A673 (cell line): ENCODE data around the gene SORCS3. TPM values are rescaled to one million over a fixed set of nuclear protein-coding genes. Genes with fewer than 3 reads are reported as not detected.

Experiments
- BruUV-seq: library from RNA; stranded (reverse); fragments of 400-500 nt; replicated peaks from 2 replicates; lab custom pipeline; 2021; lab: Mats Ljungman, UMichigan
- CTCF ChIA-PET: fragments of 300-600 bp; sonication (Branson Sonifier 250); formaldehyde crosslinking; loops from one replicate; lab custom pipeline; 2022; ENCODE audit warnings: antibody characterized with exemption; lab: Charles Lee
- POLR2A ChIA-PET: fragments of 300-600 bp; sonication (Branson Sonifier 250); formaldehyde crosslinking; loops from one replicate; lab custom pipeline; 2022; ENCODE audit warnings: antibody characterized with exemption; ENCODE audit not compliant: low non-redundant PET; lab: Charles Lee
- DNase-seq: peaks from one replicate; pipeline ENCODE4 v3.0.0-alpha.2; 2015; ENCODE audit warnings: low spot score
- H3K27ac ChIP-seq: fragments of 200-600 bp; sonication (generic); 2 replicates; pipeline ENCODE4 v1.5.1; 2016; ENCODE audit warnings: mixed run types, low read depth, mild to moderate bottlenecking, mixed read lengths, antibody characterized with exemption, low read length; ENCODE audit not compliant: poor library complexity, severe bottlenecking
- H3K27me3 ChIP-seq: fragments of 200-600 bp; sonication (generic); replicated peaks from 2 replicates; pipeline ENCODE4 v1.6.1; 2017; ENCODE audit warnings: mixed run types, low read depth, mild to moderate bottlenecking, mixed read lengths, antibody characterized with exemption, low read length; ENCODE audit not compliant: insufficient read depth, poor library complexity
- H3K36me3 ChIP-seq: fragments of 200-600 bp; sonication (generic); 2 replicates; pipeline ENCODE4 v1.6.1; 2016; ENCODE audit warnings: mixed run types, mild to moderate bottlenecking, mixed read lengths, antibody characterized with exemption, low read length; ENCODE audit not compliant: insufficient read depth, poor library complexity, severe bottlenecking
- H3K4me1 ChIP-seq: fragments of 200-600 bp; sonication (generic); 2 replicates; pipeline ENCODE4 v1.6.1; 2017; ENCODE audit warnings: mixed run types, mild to moderate bottlenecking, mixed read lengths, antibody characterized with exemption, low read length; ENCODE audit not compliant: insufficient read depth, poor library complexity, severe bottlenecking
- H3K4me3 ChIP-seq: fragments of 200-600 bp; sonication (generic); 2 replicates; pipeline ENCODE4 v1.5.1; 2016; ENCODE audit warnings: low read depth, mixed run types, mild to moderate bottlenecking, mixed read lengths, low read length; ENCODE audit not compliant: poor library complexity, severe bottlenecking
- H3K9me3 ChIP-seq: fragments of 200-600 bp; sonication (generic); 2 replicates; pipeline ENCODE4 v1.6.1; 2016; ENCODE audit warnings: mixed run types, low read depth, mild to moderate bottlenecking, mixed read lengths, antibody characterized with exemption, low read length; ENCODE audit not compliant: poor library complexity, severe bottlenecking
- EZH2 ChIP-seq: fragments of 200-600 bp; sonication (generic); IDR thresholded peaks from 2 replicates; pipeline ENCODE4 v1.6.1; 2017; ENCODE audit warnings: borderline replicate concordance, low read depth, mild to moderate bottlenecking, mixed read lengths, antibody characterized with exemption, low read length; ENCODE audit not compliant: poor library complexity, severe bottlenecking
- intact Hi-C: fragments of 100-400 bp; cut with micrococcal nuclease; formaldehyde crosslinking; loops from one replicate; pipeline ENCODE4 v1.10.0; 2022; ENCODE audit not compliant: unreplicated experiment
- total RNA-seq: library from RNA; stranded (reverse); gene quantifications from 2 replicates; pipeline ENCODE4 v1.2.3, GENCODE V29; 2021
- TF ChIP-seq, protein P1 (sequence below): fragments of 300-800, 200-600 bp; sonication (generic); conservative IDR thresholded peaks from 2 replicates; pipeline ENCODE4 v1.5.1; 2017; ENCODE audit warnings: low read depth, mild to moderate bottlenecking, antibody characterized with exemption, low read length, moderate library complexity, mixed read lengths

SORCS3 gene
- total RNA-seq, 1 experiment from 2014 or later = not detected

DNA sequence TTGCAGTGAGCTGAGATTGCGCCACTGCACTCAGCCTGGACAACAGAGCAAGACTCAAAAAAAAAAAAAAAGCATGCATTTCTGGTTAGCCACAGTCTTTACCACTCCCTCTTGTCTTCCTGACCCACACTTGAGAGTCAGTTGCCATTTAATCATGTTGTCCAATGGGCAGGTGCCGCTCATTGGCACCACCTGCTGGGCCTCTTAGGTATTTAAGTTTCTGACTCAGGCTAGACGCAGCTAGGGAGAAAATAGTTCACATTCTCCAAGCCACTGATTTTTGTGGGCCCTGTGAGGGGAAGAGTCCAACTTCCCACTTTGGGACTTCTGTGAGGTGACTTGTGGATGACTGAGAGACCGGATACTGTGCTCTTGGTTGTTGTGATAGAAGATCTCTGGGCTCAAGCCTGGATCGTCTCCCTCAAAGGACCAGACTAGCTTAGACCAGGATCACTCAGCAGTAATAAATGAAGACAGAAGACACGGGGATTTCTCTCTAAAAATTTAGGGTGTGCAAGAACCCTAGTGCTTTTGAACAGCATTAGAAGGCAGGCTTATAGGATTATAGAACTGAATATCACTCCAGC, 26.8 kb upstream of the SORCS3 start:
- POLR2A ChIA-PET = no interaction called here
- H3K27me3 ChIP-seq = peaks cover 6% of the 10 kb centered on the region
- TF ChIP-seq, protein P1, sequence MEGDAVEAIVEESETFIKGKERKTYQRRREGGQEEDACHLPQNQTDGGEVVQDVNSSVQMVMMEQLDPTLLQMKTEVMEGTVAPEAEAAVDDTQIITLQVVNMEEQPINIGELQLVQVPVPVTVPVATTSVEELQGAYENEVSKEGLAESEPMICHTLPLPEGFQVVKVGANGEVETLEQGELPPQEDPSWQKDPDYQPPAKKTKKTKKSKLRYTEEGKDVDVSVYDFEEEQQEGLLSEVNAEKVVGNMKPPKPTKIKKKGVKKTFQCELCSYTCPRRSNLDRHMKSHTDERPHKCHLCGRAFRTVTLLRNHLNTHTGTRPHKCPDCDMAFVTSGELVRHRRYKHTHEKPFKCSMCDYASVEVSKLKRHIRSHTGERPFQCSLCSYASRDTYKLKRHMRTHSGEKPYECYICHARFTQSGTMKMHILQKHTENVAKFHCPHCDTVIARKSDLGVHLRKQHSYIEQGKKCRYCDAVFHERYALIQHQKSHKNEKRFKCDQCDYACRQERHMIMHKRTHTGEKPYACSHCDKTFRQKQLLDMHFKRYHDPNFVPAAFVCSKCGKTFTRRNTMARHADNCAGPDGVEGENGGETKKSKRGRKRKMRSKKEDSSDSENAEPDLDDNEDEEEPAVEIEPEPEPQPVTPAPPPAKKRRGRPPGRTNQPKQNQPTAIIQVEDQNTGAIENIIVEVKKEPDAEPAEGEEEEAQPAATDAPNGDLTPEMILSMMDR = peak; percentile 69
- TF ChIP-seq EZH2 = no peak
- peak; percentile 56 for DNase-seq
- H3K4me1 ChIP-seq = no peaks in the 10 kb centered on the region
- no peak overlapping the region for H3K4me3 ChIP-seq
- no peak overlapping the region for H3K27ac ChIP-seq
- H3K36me3 ChIP-seq = no peaks in the 10 kb centered on the region
- intact Hi-C loops = loop anchor here (1.0 to 2.0 kb wide), 2 partner anchors 34 to 208 kb away; no protein-coding TSS in a partner anchor
- peaks cover 6% of the 10 kb centered on the region for H3K9me3 ChIP-seq
- CTCF ChIA-PET = interaction anchor here (0.7 to 1.1 kb wide), 5 partner anchors 25 to 348 kb away, joined by 3 to 6 read pairs (median 3); no protein-coding TSS in a partner anchor
- no TSS peak for BruUV-seq

DNA sequence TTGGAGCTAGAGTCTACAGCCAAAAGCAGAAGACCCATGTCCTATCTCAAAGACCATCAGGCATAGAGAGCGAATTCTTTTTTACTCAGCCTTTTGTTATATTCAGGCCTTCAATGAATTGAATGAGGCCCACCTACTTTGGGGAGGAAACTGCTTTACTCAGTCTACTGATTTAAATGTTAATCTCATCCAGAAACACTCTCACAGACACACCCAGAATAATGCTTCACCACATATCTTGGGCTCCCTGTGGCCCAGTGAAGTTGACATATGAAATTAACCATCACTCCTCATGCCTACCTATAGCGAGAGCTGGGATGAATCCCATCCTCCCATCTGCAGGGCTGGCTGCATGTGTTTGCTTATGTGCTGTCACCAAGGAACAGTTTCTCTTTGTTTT, 26.0 kb upstream of the SORCS3 start:
- Histone ChIP-seq H3K9me3 (peaks cover 3% of the 10 kb centered on the region), H3K36me3 (no peaks in the 10 kb centered on the region), H3K27ac (no peak overlapping the region), H3K4me3 (no peak overlapping the region), H3K27me3 (peaks cover 9% of the 10 kb centered on the region), H3K4me1 (no peaks in the 10 kb centered on the region)
- ChIA-PET POLR2A (no interaction called here), CTCF (interaction anchor here (0.6 to 1.1 kb wide), 3 partner anchors 33 to 1079 kb away, joined by 3 to 5 read pairs (median 3); no protein-coding TSS in a partner anchor)
- BruUV-seq = no TSS peak
- TF ChIP-seq, protein P1 = no peak
- no peak for TF ChIP-seq EZH2
- intact Hi-C loops = loop anchor here (2.0 kb wide), 1 partner anchor 208 kb away; no protein-coding TSS in a partner anchor
- no peak for DNase-seq

DNA sequence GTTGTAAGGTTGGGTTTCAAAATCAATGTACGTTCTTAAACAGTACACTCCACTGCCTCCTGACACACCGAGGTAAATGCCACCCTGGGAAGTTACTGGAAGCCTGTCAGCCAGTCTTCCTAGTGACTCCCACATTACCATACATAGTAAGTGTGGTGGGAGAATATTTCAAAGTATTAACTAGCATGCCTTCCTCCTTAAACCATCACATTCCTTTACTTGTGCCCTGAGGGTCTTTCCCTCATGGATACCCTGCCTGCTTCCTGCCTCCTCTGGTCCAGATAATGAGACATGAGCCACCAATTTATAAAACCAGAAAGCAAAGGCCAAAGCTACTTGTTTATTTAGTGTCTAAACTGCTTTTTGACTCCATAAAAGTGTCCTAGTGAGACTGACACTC, 23.3 kb upstream of the SORCS3 start:
- Histone ChIP-seq H3K27me3 (peaks cover 24% of the 10 kb centered on the region), H3K36me3 (no peaks in the 10 kb centered on the region), H3K9me3 (no peaks in the 10 kb centered on the region), H3K4me3 (no peak overlapping the region), H3K4me1 (no peaks in the 10 kb centered on the region), H3K27ac (no peak overlapping the region)
- POLR2A ChIA-PET = no interaction called here
- CTCF ChIA-PET = no interaction called here
- intact Hi-C loops = no loop called here
- no peak for DNase-seq
- TF ChIP-seq, protein P1 = no peak
- no peak for TF ChIP-seq EZH2
- no TSS peak for BruUV-seq
